ENCODE results near the gene ADGRA1. TPM values are rescaled to one million over a fixed set of nuclear protein-coding genes. Genes with fewer than 3 reads are reported as not detected.

The ADGRA1 gene
- total RNA-seq, 1 donor from 2014 or later = not detected

DNA sequence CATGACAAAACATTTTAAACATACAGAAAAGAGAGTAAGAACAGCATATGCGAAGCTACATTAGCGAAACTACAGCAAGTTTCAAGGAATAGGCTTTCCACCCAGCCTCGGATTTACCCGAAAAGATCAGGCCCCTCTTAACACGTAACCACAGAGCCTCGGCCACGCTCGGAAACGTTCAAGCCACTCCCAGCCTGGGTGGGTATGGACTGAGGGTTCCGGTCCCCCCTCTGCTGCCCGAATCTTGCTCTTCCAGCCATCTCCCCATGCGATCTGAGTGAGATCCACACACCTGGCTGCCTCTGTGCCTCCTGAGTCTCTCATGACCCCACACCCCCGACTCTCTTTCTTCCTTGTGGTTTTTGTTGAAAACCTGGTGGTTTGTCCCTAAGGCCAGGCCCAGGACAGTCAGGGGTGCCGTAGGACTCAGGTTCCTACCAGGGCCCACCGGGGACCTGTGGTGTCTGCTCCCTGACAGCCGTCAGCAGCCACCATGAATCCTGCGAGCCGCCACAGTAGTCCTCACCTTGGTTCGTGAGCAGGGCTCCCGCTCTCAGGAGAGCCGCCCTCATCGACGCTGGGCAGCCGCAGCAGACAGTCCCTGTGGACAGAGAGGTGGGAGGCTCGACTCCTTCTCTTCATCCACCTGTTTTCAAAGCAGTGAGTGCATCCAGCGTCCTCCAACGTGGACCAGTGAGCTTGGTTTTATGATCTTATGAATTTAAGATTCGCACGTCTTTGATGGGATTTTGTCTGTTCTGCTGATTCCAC lies 90.8 kb downstream of the ADGRA1 start:
- DNase-seq (ENCODE audit: low read depth in 2 of 2) = no peak

DNA sequence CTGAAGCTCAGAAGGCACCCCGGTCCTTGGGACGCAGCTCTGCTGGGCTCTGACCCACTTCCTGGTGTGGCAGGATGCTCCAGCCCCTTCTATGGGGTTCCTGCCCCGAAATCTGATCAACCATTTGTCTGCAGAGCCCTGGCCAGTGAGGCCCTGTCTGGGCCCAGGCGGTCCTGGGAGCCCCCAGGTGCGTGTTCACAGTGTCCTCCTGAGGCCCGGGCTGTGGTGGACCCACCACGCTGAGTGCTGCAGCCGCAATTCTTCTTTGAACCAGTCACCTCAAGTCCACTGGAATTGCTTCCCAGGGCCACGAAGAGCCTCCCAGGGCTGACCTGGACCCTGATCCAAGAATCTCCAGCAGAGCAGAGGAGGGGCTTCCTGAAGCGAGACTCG lies 91.4 kb downstream of the ADGRA1 start:
- DNase-seq (ENCODE audit: low read depth in 2 of 2) = no peak

- DNase-seq (ENCODE audit: low read depth in 2 of 2) = no peak
Observed at GRCh38 chr10:133179651-133180050, 91.9 kb downstream of the ADGRA1 start.

DNA sequence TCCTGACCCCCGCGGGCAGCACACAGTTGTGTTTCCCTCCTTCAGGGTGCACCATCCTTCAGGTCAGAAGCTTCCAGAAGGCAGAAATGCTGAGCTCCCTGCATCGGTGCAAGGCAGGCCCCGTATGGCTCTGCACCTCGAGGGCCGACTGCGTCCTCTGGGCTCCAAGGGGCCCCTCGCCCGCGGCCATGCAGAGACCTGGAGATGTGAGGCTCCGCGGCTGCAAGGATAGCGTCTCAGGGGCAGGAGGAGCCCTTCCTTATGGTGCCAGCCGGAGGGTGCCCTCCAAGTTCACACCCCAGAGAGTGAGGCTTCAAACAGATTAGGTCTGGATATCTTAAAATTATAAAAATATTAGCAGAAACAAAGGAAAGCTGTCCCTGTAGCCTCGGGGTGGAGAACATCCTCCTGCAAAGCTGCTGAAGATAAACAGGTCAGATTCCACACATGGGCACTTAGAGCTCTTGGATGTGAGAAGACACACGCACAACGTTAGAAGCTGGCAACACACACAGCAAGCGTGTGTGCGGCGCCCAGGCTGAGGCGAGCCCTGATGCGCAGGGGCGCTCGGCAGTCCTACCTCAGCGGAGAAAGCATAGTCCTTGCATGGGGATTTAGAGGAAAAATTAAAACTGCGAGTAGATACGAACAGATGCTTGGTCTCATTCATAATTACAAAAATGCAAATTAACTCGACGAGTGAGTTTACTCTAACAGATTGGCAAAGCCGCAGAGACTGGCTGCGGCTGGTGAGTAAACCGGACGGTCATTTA lies 92.7 kb downstream of the ADGRA1 start:
- DNase-seq (ENCODE audit: low read depth in 2 of 2) = no peak

GRCh38 chr10:133180965-133181639 lies 93.4 kb downstream of the ADGRA1 start:
- no peak for DNase-seq (ENCODE audit: low read depth in 2 of 2)

Other genes with a start within 250 kb of the ADGRA1 start
- gene CFAP46, start 145.4 kb upstream of the ADGRA1 start, total RNA-seq = 0.76 and 1.2 TPM in 2 replicates
- gene KNDC1, start 72.3 kb downstream of the ADGRA1 start, total RNA-seq = under 0.01 TPM in 1 of 2 replicates, not detected in the other
- not detected in 2 replicates for gene UTF1, start 142.3 kb downstream of the ADGRA1 start, total RNA-seq
- gene VENTX, start 149.9 kb downstream of the ADGRA1 start, total RNA-seq = not detected in 2 replicates
- gene ADAM8, start 188.9 kb downstream of the ADGRA1 start, total RNA-seq = 0.13 TPM in 2 replicates
- 29.5 and 44.8 TPM in 2 replicates for gene TUBGCP2, start 220.9 kb downstream of the ADGRA1 start, total RNA-seq
- gene ZNF511, start 221.0 kb downstream of the ADGRA1 start, total RNA-seq = 21.5 and 23.7 TPM in 2 replicates
- not detected in 2 replicates for gene CALY, start 249.0 kb downstream of the ADGRA1 start, total RNA-seq